Umbilical cord (tissue), 2 donors: ENCODE measurements around the gene TIMM17B. TPM values are rescaled to one million over a fixed set of nuclear protein-coding genes. Genes with fewer than 3 reads are reported as not detected.
A peak's percentile ranks its signal among the peaks of the same experiment; 100 is the strongest.
"Not testable (repeated sequence)": the region's sequence is repeated elsewhere in the genome, so short reads cannot be mapped to it uniquely, and the experiment has no call there.

Experiments used
- DNase-seq: peaks from one replicate; pipeline ENCODE4 v3.0.0-alpha.2; 2015; ENCODE audit warnings: low spot score
- total RNA-seq: library from RNA; depleted of rRNA; stranded (reverse); fragments of >200 nt; gene quantifications from one replicate; pipeline ENCODE4 v1.2.3, GENCODE V29; 2014; ENCODE audit warnings: low replicate concordance; ENCODE audit not compliant: insufficient read depth

TIMM17B gene
- total RNA-seq, 1 donor from 2014 or later, result 25.3 TPM

DNA sequence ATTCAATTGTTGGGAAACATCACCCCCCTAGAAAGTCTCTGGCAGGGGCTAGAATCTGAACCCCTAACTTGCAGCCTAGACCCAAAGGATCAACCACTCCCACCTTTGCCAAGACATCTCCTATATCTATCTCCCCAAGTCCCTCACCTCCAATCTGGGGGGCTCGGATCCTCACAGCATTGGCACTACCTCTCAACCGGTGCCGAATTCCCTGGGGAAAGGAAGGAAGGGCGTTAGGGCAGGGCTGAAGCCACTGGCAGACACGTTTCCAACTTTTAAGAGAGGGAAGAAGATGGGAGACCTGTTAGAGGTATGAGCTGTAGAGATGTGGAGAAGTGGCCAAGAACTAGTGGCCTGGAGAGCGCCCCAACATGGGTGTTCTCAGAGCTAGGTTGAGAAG, 2.7 kb downstream of the TIMM17B start:
- DNase-seq, result no peak

DNA sequence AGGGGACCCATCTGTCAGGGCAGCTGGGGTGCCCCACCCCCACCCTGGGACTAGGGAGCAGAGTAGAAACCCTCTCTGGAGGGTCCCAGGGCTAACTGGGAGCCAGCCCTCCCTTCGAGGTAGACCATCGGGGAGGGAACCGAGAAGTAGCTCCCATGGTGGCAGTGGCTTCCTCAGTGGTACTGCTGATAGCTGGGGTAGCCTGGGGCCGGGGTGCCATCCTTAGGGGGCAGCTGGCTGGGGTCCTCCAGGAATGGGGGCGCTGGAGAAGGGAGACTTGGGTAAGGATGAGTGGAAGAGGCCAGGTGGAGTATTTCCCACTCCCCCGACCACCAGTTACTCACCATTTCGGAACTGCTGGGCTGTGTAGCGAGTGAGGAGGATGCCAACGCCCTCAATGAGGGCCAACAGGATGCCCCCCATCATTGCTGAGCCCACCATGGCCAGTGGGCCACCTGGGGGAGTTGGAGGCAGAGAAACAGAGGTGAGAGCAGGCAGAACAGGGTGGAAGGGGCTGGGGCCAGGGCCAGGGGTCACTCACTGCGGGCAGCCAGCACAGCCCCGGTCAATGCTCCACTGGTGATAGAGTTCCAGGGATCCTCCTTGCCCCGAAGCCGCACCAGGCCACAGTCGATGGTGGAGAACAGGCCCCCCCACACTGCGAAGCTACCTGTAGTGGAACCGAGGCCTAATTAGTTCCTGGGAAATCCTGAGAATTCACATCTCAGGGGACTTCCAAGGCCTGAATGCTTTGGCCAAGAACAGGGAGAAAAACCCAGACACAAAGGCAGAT, 3.8 kb downstream of the TIMM17B start:
- no peak for DNase-seq

DNA sequence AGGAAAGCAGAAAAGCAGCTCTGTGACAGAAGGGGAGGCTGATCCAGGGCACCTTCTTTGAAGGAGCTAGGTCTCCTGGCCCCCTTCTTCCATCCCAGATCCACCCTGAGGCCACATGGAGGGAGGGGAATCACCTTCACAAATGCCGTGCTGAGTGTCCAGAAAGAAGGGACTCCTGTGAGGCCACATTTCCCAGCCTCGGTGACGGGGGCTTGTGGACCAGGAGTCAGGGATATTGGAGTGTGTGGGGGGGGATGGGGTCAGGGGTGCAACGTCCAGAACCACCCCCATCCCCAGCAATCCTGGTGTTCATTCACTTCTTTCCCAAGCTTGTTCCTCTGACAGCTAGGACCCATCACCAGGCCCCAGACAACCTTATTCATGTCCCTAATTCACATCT, 4.7 kb downstream of the TIMM17B start:
- DNase-seq, result no peak

DNA sequence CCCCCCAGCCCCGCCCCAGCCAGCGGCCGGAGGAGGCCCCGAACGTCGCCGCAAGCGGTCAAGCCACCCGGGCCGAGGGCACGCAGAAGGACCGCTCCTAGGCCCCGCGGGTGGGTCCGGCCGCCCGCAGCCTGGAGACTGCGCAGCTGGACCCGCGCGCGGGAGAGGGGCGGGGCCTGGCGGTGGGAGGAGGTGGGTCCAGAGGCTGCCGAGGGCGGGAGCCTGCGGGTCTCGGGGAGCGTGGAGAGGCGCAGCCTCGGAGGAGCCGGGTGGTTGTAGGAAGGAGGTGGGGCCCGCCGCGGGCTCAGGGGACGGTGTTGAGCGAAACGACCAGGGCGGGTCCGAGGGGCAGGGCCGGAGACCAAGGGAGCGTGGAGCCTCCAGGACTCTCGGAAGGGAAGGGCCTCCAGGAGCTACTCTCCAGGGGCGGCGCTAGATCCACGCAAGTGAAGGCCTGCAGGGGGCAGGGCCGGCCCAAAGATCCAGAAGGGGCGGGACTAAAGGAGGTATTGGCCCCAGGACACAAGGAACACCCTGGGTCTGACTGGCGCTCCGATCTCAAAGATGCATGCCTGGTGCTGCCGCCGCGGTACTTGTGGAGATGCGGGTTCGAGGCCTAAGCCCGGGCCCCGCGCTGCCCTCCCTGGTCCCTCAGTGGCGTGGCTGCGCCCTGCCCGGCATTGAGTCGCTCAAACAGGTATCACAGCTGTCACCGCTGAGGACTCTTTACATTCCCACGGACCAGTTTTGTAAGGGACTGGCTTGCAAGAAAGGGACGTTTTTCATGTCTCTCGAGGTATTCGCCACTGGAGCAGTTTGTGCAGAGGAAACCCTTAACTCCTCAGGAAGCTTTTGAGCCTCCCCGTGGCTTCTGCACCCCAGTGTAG, 5.9 kb downstream of the TIMM17B start:
- DNase-seq, result peak; percentile 94

DNA sequence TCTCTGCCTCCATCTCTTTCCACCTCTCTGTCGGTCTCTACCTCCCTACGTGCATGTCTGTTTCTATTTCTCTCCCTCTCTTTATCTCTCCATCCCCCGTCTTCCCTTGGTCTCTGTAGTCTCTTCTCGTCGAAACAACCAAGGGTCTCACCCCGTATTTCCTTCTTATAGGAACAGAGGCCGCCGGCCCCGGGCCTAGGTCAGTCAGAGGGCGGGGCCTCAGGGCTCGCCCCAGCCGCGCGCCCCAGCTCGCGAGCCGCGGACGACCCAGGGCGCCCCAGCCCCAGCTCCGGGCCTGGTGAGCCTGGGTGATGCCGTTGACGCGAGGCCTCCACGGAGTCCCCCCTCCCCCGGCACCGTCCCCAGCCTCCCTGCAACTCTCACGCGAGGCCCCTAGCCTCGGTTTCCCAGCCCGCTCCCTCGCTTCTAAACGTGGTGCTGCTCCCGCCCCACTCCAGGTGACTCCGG, 6.6 kb downstream of the TIMM17B start:
- DNase-seq, result no peak

DNA sequence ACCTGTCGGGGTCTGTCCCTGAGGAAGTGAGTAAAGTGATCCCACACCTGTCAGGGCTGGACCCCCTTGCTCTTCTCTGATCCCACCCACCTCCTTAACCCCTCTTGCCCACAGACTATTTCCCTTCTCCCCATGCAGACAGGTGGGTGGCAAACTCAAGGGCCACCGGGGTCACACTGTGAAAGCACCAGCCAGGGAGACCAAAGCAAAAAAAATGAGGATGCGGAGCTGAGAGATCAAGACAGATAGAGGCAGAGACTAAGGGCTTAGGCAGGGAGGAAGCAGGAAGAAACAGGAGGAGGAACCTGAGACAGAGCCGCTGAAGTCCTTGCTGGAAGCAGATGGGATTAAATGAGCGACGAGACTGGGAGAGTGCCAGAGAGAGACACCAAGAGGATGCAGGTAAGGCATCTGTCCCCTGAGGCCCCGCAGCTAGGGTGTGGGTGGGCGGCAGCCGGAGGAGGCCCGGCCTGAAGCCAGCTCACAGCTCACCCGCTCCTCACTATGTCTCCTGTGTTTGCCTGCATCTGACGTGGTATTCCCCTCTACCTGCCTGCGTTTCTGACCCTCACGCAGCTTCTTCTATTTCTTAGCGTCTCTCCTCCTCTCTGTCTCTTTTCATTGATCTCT, 7.2 kb downstream of the TIMM17B start:
- DNase-seq, result no peak

DNA sequence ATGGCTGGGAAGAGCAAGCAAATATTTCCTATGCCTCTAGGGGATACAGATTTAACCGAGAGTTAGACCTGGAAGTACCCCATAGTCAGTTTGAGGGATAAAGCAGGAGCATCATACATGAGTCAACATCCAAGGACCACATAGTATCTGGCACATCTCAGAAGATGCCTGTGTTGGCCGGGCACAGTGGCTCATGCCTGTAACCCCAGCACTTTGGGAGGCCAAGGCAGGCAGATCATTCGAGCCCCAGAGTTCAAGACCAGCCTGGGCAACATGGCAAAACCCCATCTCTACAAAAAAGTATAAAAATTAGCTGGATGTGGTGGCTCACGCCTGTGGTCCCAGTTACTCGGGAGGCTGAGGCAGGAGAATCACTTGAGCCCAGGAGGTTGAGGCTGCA, 11.0 kb downstream of the TIMM17B start:
- not testable (repeated sequence) for DNase-seq

DNA sequence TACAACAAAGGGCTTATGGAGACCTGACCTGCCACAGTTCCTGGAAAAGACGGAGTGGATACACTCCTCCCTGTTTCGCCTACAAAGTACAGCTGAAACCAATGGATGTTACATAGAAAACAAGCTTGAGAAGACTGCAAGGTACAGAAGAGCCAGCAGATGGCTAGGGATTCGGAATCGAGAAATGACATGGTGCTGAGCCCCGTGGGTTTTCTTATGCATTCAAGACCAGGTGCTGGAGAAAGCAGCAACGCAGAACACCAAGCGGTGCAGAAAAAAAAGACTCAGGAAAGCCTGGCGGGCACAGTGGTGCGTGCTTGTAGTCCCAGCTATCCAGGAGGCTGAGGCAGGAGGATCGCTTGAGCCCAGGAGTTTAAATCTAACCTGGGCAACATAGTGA, 13.8 kb downstream of the TIMM17B start:
- no peak for DNase-seq

DNA sequence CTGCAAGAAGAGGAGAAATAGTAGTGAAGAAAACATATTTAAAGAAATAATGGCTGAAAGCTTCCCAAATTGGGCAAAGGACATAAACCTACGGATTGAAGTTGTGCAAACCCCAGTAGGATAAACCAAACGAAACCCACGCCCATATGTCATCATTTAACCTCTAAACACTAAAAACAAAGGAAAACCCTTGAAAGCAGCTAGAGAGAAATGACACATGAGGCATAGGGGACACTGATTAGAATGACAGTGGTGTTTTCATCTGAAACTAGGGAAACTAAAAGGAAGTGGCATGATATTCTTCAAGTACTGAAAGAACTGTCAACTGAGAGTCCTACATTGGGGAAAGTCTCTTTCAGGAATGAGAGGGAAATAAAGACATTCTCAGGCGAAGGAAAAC, 20.6 kb downstream of the TIMM17B start:
- not testable (repeated sequence) for DNase-seq

DNA sequence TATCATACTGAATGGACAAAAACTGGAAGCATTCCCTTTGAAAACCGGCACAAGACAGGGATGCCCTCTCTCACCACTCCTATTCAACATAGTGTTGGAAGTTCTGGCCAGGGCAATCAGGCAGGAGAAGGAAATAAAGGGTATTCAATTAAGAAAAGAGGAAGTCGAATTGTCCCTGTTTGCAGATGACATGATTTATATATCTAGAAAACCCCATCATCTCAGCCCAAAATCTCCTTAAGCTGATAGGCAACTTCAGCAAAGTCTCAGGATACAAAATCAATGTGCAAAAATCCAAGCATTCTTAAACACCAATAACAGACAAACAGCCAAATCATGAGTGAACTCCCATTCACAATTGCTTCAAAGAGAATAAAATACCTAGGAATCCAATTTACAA, 25.6 kb downstream of the TIMM17B start:
- DNase-seq, result not testable (repeated sequence)

DNA sequence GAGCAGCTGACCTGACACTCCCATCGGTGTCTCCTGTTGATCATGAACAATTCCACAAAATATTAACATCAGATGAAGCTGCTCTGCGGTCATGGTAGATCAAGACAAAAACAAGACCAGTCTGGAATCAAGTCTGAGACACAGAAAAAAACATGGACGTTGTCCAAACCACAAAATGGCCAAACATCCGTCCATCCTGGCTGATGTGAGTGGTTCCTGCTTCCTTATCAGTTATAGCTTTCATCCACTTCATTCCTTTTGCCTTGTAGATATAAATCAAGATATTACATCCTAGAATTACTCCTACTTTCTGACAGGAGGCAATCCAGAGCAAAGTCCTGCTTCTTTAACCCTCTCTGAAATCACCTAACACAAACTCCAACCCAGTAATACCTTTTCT, 33.4 kb downstream of the TIMM17B start:
- peak; percentile 81 for DNase-seq

DNA sequence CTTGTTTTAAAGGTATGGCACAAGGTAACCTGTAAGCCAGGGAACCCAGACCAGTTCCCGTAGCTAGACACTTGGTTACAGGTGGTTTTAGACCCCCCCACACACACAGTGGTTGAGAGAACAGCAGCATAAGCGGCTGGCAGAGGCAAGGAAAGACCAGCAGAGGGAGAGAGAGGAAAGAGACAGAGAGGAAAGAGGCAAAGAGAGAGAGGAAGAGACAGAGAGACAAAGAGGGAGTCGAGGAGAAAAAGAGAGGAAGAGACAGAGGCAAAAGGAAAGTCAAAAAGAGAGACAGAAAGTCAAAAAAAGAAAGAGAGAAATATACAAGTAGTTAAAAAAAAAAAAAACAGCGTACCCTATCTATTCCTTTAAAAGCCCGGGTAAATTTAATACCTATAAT, 42.7 kb downstream of the TIMM17B start:
- DNase-seq, result peak; percentile 37

DNA sequence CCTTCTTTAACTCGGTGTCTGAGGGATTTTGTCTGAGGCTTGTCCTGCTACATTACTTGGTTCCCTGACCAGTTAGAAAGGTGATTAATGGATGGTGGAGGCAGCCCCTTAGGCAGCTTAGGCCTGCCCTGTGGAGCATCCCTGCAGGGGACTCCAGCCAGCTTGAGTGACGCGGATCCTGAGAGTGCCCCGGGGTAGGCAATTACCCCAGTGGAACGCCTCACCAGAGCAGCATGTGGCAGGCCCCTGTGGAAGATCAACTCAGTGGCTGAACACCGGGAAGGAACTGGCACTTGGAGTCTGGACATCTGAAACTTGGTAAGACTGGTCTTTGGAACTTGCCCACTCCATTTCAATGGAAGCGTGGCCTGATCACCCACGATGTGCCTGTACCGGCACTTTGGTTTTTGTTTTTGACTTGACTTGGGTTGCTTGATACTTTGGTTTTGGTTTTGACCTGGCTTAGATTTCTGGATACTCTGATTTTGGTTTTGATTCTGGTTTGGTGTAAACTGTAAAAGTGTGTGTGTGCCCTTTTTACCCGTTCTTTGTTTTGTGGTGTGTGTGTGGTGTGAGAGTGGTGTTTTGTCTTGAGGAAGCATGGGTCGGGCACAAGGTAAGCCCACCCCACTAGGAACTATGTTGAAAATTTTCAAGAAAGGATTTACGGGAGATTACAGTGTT, 43.3 kb downstream of the TIMM17B start:
- DNase-seq, result not testable (repeated sequence)

DNA sequence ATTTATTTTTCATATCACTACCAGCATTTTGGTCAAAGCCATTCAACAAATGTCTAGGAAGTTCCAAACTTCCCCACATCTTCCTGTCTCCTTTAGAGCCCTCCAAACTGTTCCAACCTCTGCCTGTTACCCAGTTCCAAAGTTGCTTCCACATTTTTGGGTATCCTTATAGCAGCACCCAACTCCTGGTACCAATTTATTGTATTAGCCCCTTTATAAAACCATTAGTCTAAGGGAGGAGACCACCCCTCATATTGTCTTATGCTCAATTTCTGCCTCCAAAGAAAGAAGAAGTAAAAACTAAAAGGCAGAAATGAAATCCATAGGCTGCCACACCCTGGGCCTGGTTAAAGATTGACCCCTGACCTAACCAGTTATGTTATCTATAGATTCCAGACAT, 44.1 kb downstream of the TIMM17B start:
- not testable (repeated sequence) for DNase-seq

DNA sequence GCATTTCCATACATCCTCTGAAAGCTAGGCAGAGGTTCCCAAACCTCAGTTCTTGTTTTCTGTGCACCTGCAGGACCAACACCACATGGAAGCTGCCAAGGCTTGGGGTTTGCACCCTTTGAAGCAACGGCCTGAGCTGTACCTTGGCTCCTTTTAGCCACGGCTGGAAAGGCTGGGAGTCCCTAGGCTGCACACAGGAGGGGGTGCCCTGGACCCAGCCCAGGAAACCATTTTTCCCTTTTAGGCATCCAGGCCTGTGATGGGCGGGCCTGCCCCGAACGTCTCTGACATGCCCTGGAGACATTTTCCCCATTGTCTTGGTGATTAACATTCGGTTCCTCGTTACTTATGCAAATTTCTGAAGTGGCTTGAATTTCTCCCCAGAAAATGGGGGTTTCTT, 44.7 kb downstream of the TIMM17B start:
- DNase-seq, result no peak

DNA sequence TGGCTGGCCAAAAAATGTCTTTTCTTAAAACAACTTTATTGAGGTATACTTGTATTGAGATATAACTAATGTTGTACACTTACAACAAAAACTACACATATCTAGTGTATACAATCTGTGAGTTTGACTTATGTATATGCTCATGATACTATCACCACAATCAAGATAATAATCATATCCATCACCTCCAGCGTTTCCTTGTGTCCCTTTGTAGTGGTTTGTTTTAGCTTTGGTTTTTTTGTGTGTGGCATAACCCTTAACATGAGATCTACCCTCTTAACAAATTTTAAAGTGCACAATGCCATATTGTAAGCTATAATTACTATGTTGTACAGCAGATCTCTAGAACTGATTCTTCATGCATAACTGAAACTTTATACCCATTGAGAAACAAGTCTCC, 48.7 kb downstream of the TIMM17B start:
- no peak for DNase-seq

Other genes starting within 250 kb of the TIMM17B start
- gene WAS, start 214.0 kb downstream of the TIMM17B start, total RNA-seq, result 0.48 TPM
- gene SUV39H1, start 201.0 kb downstream of the TIMM17B start, total RNA-seq, result 4.6 TPM
- gene GLOD5, start 136.0 kb downstream of the TIMM17B start, total RNA-seq, result not detected
- gene GATA1, start 111.2 kb downstream of the TIMM17B start, total RNA-seq, result not detected
- 53.7 TPM for gene HDAC6, start 95.7 kb downstream of the TIMM17B start, total RNA-seq
- 5.3 TPM for gene ERAS, start 71.3 kb downstream of the TIMM17B start, total RNA-seq
- not detected for gene PCSK1N, start 62.2 kb downstream of the TIMM17B start, total RNA-seq
- 20.2 TPM for gene PQBP1, start 162 bp upstream of the TIMM17B start, total RNA-seq
- gene SLC35A2, start 13.9 kb upstream of the TIMM17B start, total RNA-seq, result 13.7 TPM
- gene PIM2, start 21.3 kb upstream of the TIMM17B start, total RNA-seq, result 7.9 TPM
- 44.5 TPM for gene OTUD5, start 59.8 kb upstream of the TIMM17B start, total RNA-seq
- 1.2 TPM for gene KCND1, start 74.1 kb upstream of the TIMM17B start, total RNA-seq
- 20.2 TPM for gene GRIPAP1, start 104.5 kb upstream of the TIMM17B start, total RNA-seq
- gene TFE3, start 145.6 kb upstream of the TIMM17B start, total RNA-seq, result 22.1 TPM
- 1.7 TPM for gene CCDC120, start 161.2 kb upstream of the TIMM17B start, total RNA-seq
- 9.4 TPM for gene PRAF2, start 176.2 kb upstream of the TIMM17B start, total RNA-seq
- 13.5 TPM for gene WDR45, start 182.1 kb upstream of the TIMM17B start, total RNA-seq
- gene GPKOW, start 226.0 kb upstream of the TIMM17B start, total RNA-seq, result 11.8 TPM